HUDEP-2 (cell line): Measurements from ENCODE around the gene ABHD14A.

Source experiments
- DNase-seq, 76 experiments: peaks; one replicate each; lab custom pipeline; 2025; ENCODE audit not compliant: unreplicated experiment in 76 of 76; lab: John Stamatoyannopoulos, UW

Gene ABHD14A

GRCh38 chr3:51955175-51955892 is 19.5 kb upstream of the ABHD14A start, which contains the start of gene GPR62:
Gene GPR62 (plus strand): TSS chr3:51955381. CDS start chr3:51955653, 272 bp downstream.
- DNase-seq: no peak

GRCh38 chr3:51955893-51956770 is 18.7 kb upstream of the ABHD14A start:
- DNase-seq: peak in 14 of 76 experiments; percentile 7 to 20 (median 15)

- no peak for DNase-seq
These were observed 17.2 kb upstream of the ABHD14A start for GRCh38 chr3:51957520-51958205.

- DNase-seq: no peak
These were observed 16.0 kb upstream of the ABHD14A start for GRCh38 chr3:51958603-51959521.

GRCh38 chr3:51959651-51960050 is 15.2 kb upstream of the ABHD14A start:
- DNase-seq: no peak

- no peak for DNase-seq
These were observed 14.5 kb upstream of the ABHD14A start for GRCh38 chr3:51960386-51960785.

- DNase-seq: no peak
These were observed 13.9 kb upstream of the ABHD14A start for GRCh38 chr3:51961011-51961410.

- DNase-seq: no peak
These were observed 13.0 kb upstream of the ABHD14A start for GRCh38 chr3:51961602-51962569.

GRCh38 chr3:51962854-51963530 is 11.9 kb upstream of the ABHD14A start:
- no peak for DNase-seq

GRCh38 chr3:51963951-51964451 is 10.9 kb upstream of the ABHD14A start:
- no peak for DNase-seq

- DNase-seq: no peak
These were observed 10.3 kb upstream of the ABHD14A start for GRCh38 chr3:51964521-51964920.

GRCh38 chr3:51966016-51966415 is 8.8 kb upstream of the ABHD14A start:
- DNase-seq: no peak

GRCh38 chr3:51966486-51966885 is 8.4 kb upstream of the ABHD14A start:
- no peak for DNase-seq

GRCh38 chr3:51966922-51967383 is 7.9 kb upstream of the ABHD14A start:
- DNase-seq: no peak

- peak in 1 of 76 experiments; percentile 26 for DNase-seq
These were observed 7.3 kb upstream of the ABHD14A start, which contains the start of gene PCBP4 for GRCh38 chr3:51967384-51968169. Gene PCBP4 (minus strand): TSS chr3:51967454. CDS start chr3:51961240, 6,214 bp downstream.

- DNase-seq: no peak
These were observed 6.6 kb upstream of the ABHD14A start for GRCh38 chr3:51968170-51968775.
